Activated CD8-positive, alpha-beta memory T cell treated with anti-CD3 and anti-CD28 coated beads, Interleukin-2, amount 50 U/mL, for 1 hour (primary cell): Measurements from ENCODE around the gene PELI3.
"Not testable (repeated sequence)": the region's sequence is repeated elsewhere in the genome, so short reads cannot be mapped to it uniquely, and the experiment has no call there.

Source experiments
- DNase-seq: peaks from one replicate; pipeline ENCODE4 v3.0.0-alpha.2; 2020; ENCODE audit errors: extremely low read depth

PELI3 gene

GRCh38 chr11:66466225-66467033 lies at the start of gene PELI3:
Gene PELI3, plus strand, starts transcription at chr11:66466905. Its CDS starts 1,224 bp downstream, at chr11:66468129.
- peak; percentile 72 for DNase-seq

DNA sequence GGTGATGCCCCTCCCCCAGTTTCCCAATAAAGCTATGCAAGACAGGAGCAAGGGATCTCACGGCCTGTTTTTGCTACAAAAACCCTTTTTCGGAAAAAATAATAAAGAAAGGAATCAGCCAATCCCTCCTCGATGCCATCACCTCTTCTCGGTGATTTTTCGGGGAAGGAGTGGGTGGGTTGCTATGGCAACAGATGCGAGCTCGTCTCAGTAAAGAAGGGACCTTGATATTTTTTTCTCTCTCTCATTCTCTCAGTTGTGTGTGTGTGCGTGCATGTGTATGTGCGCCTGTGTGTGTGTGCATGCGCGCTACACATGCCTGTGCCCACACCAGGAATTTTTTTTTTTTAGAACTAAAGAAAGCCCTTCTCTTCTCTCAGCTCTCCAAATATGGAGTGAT lies 49.7 kb upstream of the PELI3 start:
- DNase-seq: no peak

DNA sequence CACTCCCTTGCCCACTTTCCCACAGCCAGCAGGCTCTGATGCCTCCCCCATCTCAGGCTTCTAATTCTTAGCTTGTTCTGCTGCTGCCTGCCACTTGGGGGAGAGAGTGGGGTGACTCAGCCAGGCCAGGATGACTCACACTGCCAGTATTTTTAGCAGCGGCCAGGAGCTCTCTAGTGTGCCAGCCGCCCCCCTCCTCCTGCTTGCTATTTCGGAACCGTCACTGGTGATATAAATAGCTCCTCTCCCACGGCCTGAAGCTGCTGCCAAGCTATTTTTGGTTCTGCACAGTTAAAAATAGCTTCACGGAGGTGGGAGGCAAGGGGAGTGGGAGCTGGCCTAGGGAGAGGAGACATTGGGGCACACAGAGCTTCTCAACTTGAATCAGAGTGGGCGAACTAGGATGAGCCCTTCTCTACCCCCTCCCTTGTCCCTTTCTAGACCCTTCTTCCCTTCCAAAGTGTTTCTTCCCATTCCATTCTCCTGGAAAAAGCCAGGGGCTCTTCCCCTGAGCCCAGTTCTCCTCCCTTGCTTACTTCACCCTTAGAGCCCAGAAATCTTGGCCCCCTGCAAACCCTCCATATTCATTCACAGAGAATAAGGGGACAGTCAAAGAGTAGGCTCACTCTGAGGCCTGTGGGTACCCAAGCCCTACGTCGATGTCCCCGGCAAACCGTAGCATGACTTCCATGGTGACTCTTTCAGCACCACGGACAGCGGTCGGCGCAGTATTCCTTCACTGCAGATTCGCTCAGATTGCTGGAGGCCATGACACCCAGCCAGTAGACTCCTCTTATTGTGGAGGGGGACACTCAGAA lies 48.3 kb upstream of the PELI3 start:
- no peak for DNase-seq

- DNase-seq: no peak
Measured at GRCh38 chr11:66418986-66419308, 47.8 kb upstream of the PELI3 start.

GRCh38 chr11:66419825-66420224 lies 46.9 kb upstream of the PELI3 start:
- no peak for DNase-seq

DNA sequence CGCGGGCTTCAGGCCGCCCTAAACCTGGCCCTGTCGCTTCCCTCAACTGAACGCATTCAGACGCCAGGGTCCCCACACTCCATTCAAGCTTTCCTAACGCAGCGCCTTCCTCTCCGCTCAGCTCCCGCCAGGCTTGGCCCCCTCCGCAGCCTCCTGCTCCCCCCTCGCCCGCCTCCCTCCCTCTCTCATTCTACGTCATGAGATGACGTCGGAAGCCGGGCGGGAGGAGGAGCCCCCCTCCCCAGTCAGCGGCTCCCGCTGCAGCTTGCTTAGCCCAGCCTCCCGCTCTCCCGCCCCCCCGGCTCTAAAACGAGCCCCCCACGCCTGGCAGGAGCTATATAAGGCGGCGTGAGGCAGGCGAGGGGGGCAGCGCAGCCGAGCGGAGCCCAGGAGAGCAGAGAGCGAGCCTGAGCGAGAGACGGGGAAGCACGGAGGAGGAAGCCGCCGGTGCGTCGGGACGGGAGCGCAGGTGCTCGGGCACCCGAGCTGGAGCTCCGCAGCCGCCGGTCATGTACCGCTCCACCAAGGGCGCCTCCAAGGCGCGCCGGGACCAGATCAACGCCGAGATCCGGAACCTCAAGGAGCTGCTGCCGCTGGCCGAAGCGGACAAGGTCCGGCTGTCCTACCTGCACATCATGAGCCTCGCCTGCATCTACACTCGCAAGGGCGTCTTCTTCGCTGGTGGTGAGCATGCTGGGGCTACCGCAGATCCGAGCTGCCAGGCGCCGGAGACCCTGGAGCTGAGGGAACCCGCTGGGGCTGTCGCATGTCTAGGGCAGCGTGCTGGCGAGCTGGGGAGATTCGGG lies 45.8 kb upstream of the PELI3 start, which contains the start of gene NPAS4:
NPAS4 (plus strand) TSS at position 365 of the 806 bp plus-strand sequence; CDS start at position 510, 145 bp downstream.
- DNase-seq: no peak

DNA sequence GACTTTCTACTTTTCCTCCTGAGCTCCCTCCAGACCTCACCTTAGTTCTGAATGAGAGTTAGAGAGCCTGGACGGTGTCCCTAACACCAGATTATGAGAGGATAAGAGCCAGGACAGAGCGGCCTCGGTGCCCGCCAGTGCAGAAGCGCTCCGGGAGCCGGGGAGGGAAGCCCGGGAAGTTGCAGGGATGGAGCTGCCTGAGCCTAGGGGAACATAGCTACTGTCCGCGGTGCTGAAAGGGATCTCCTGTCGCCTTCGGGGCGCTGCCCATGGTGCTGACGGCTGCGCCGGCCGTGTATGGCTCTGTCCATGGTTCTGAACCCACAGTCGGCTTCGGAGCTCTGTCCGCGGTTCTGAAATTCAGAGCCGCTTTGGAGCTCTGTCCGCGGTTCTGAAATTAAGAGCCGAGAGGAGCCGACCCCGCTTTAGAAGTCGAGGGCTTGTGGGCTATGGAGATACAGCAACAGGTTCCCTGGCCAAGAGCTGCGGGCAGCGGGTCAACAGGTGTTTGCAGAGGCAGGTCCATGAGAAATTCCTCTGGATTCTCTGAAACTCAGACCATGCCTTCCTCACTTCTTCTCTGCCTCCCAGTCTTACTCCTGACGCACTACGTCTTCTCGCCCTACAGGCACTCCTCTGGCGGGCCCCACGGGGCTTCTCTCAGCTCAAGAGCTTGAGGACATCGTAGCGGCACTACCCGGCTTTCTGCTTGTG lies 45.1 kb upstream of the PELI3 start:
- peak; percentile 68 for DNase-seq

- no peak for DNase-seq
Measured at GRCh38 chr11:66426314-66426713, 40.4 kb upstream of the PELI3 start.

DNA sequence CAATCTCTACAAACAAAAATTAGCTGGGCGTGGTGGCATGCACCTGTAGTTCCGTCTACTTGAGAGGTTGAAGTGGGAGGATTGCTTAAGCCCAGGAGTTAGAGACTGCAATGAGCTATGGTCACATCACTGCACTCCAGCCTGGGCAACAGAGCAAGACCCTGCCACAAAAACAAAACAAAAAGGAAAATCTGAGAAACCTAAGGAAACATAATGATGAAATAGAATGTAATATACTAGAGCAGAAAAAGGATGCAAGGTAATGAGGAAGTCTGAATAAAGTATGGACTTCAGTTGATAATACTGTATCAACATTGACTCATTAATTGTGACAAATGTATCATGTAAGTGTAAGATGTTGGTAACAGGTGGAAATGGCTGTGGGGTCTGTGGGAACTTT lies 37.8 kb upstream of the PELI3 start:
- DNase-seq: no peak

DNA sequence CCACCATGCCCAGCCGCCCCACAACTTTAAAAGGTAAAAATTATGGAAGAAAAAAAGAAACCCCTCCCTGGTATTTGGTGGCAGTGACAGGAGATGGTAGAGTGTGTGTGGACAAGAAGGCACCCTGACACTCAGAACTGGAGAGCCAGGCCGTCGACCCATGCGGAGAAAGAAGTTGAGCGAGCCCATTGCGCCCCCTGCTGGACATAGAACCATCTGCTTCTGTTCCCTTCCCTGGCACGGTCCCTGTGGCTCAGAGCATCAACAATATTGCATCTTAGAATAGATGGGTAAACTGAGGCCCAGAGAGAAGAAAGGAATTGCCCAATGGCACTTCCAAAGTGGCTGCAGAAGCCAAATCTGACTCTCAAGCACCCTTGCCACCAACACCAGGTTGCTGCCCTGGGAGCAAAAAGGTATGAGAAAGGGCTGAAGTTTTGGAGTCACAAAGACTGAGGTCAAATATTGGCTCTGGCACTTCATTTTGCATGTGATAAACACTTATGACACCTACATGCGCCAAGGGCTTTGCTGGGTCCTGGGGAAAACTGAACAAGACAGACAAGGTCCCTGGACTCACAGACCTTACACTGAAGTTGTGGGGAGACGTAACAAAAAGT lies 36.6 kb upstream of the PELI3 start:
- DNase-seq: peak; percentile 37

- DNase-seq: not testable (repeated sequence)
Measured at GRCh38 chr11:66431287-66431686, 35.4 kb upstream of the PELI3 start.

DNA sequence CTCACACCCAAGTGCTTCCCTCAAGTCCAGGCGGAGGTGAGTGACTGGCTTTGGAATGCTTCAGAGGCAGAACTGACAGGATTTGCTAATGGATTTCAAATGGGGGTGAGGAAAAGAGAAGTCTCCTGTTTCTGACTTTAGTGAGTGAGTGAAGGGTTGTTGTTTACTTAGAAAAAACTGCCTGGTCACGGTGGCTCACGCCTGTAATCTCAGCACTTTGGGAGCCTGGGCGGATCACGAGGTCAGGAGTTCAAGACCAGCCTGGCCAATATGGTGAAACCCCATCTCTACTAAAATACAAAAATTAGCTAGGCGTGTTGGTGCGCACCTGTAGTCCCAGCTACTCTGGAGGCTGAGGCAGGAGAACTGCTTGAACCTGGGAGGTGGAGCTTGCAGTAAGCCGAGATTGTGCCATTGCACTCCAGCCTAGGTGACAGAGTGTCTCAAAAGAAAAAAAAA lies 34.8 kb upstream of the PELI3 start:
- DNase-seq: not testable (repeated sequence)

DNA sequence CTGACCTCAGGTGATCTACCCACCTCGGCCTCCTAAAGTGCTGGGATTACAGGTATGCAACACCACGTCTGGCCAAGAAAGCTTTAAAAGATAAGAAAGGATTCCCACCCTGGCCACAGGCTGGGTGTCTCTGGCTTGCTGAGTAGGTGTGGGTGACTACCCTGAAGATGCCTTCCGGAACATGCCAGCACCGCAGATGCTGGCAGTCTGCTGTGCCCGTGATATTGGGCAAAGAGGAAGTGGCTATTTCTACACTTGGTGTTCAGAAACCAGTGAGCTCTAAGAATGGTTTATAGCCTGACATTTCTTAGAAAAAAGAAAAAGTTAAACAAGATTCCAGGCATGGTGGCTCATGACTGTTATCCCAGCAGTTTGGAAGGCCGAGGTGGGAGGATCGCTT lies 34.1 kb upstream of the PELI3 start:
- no peak for DNase-seq

GRCh38 chr11:66437979-66438503 lies 28.7 kb upstream of the PELI3 start:
- DNase-seq: no peak

GRCh38 chr11:66438504-66439466 lies 27.9 kb upstream of the PELI3 start, which contains the start of gene MRPL11:
Gene MRPL11, minus strand, starts transcription at chr11:66438848. Its CDS starts 94 bp downstream, at chr11:66438754.
- peak; percentile 71 for DNase-seq

- DNase-seq: not testable (repeated sequence)
Measured at GRCh38 chr11:66440101-66440939, 26.4 kb upstream of the PELI3 start.

GRCh38 chr11:66440940-66441282 lies 25.8 kb upstream of the PELI3 start:
- not testable (repeated sequence) for DNase-seq

- DNase-seq: no peak
Measured at GRCh38 chr11:66443602-66444001, 23.1 kb upstream of the PELI3 start.
